HepG2 (cell line): ENCODE measurements around the gene LPIN3. TPM values are rescaled to one million over a fixed set of nuclear protein-coding genes. Genes with fewer than 3 reads are reported as not detected.
A peak's percentile ranks its signal among the peaks of the same experiment; 100 is the strongest.

Source experiments
- FIP1L1 ChIP-seq: fragments of 200-400 bp; formaldehyde crosslinking; IDR thresholded peaks from 2 replicates; pipeline ENCODE4 v1.6.1; 2018; ENCODE audit warnings: low read depth, mild to moderate bottlenecking, low read length, moderate library complexity, borderline replicate concordance; ENCODE audit not compliant: insufficient read depth
- GPN1 ChIP-seq: sonication (generic); formaldehyde crosslinking; IDR thresholded peaks from 2 replicates; pipeline ENCODE4 v1.5.1; 2020; ENCODE audit warnings: missing genetic modification reagents, borderline replicate concordance
- IKZF4 ChIP-seq: sonication (generic); formaldehyde crosslinking; IDR thresholded peaks from 2 replicates; pipeline ENCODE4 v1.5.1; 2020; ENCODE audit warnings: borderline replicate concordance, mild to moderate bottlenecking, low read depth, missing genetic modification reagents; ENCODE audit errors: not compliant biosample characterization
- MED1 ChIP-seq: sonication (generic); formaldehyde crosslinking; IDR thresholded peaks from 2 replicates; pipeline ENCODE4 v1.4.0; 2020; ENCODE audit warnings: missing genetic modification reagents
- MEIS2 ChIP-seq: sonication (generic); formaldehyde crosslinking; IDR thresholded peaks from 2 replicates; pipeline ENCODE4 v1.9.0; 2021; ENCODE audit warnings: mild to moderate bottlenecking, missing genetic modification reagents
- SATB2 ChIP-seq: sonication (generic); formaldehyde crosslinking; IDR thresholded peaks from 2 replicates; pipeline ENCODE4 v1.5.0; 2020; ENCODE audit warnings: missing genetic modification reagents
- SMAD3 ChIP-seq: sonication (generic); formaldehyde crosslinking; IDR thresholded peaks from 2 replicates; pipeline ENCODE4 v1.4.0; 2020; ENCODE audit warnings: missing genetic modification reagents
- TBP ChIP-seq: sonication (generic); formaldehyde crosslinking; IDR thresholded peaks from 2 replicates; pipeline ENCODE4 v1.5.0; 2020; ENCODE audit warnings: missing genetic modification reagents
- ZNF530 ChIP-seq: sonication (generic); formaldehyde crosslinking; IDR thresholded peaks from 2 replicates; pipeline ENCODE4 v1.5.0; 2020; ENCODE audit warnings: low read depth, mild to moderate bottlenecking, missing genetic modification reagents
- ZNF543 ChIP-seq: sonication (generic); formaldehyde crosslinking; IDR thresholded peaks from 2 replicates; pipeline ENCODE4 v1.4.0; 2020; ENCODE audit warnings: mild to moderate bottlenecking, missing genetic modification reagents
- ZNF558 ChIP-seq: sonication (generic); formaldehyde crosslinking; IDR thresholded peaks from 2 replicates; pipeline ENCODE4 v1.9.0; 2022; ENCODE audit warnings: mild to moderate bottlenecking, missing genetic modification reagents, borderline replicate concordance
- ZNF619 ChIP-seq: sonication (generic); formaldehyde crosslinking; IDR thresholded peaks from 2 replicates; pipeline ENCODE4 v1.4.0; 2020; ENCODE audit warnings: mild to moderate bottlenecking, missing genetic modification reagents
- ZNF83 ChIP-seq: sonication (generic); formaldehyde crosslinking; IDR thresholded peaks from 2 replicates; pipeline ENCODE4 v1.4.0; 2020; ENCODE audit warnings: missing genetic modification reagents, mild to moderate bottlenecking, borderline replicate concordance
- ZNF878 ChIP-seq: sonication (generic); formaldehyde crosslinking; IDR thresholded peaks from 2 replicates; pipeline ENCODE4 v1.8.1; 2023; ENCODE audit warnings: mild to moderate bottlenecking, missing genetic modification reagents, moderate library complexity
- ZSCAN20 ChIP-seq: sonication (generic); formaldehyde crosslinking; IDR thresholded peaks from 2 replicates; pipeline ENCODE4 v1.4.0; 2020; ENCODE audit warnings: missing genetic modification reagents, mild to moderate bottlenecking, borderline replicate concordance
- polyA plus RNA-seq, 8 experiments: library from polyadenylated mRNA; depleted of rRNA in 3 of 8; stranded (reverse) in 7 of 8; unstranded in 1 of 8; fragments of >200 nt; fragmentation: Illumina TruSeq in 4 of 8; extraction: Trizol in 4 of 8; gene quantifications; 2 replicates each; pipeline versions ENCODE4 v1.2.1 to v1.2.3, GENCODE V29; 2011 to 2016; ENCODE audit warnings: low read depth in 4 of 8, missing spikeins in 1 of 8, mixed read lengths in 1 of 8; ENCODE audit not compliant: insufficient read depth in 1 of 8
- total RNA-seq, 5 experiments: library from RNA; depleted of rRNA; stranded (reverse); fragments of >200 nt; fragmentation: Illumina TruSeq; extraction: Trizol; gene quantifications; 2 replicates each; pipeline ENCODE4 v1.2.3, GENCODE V29; 2016; ENCODE audit warnings: low read depth in 1 of 5
- TF ChIP-seq, protein P1 (sequence below): IDR thresholded peaks from 2 replicates; pipeline ENCODE4 v1.6.1; 2012; ENCODE audit warnings: low read length, improper control_type of control experiment
- TF ChIP-seq, protein P2 (sequence below): IDR thresholded peaks from 2 replicates; pipeline ENCODE4 v1.6.1; 2018; ENCODE audit warnings: missing genetic modification reagents
- TF ChIP-seq, protein P3 (sequence below): sonication (generic); formaldehyde crosslinking; IDR thresholded peaks from 2 replicates; pipeline ENCODE4 v1.4.0; 2020; ENCODE audit warnings: mild to moderate bottlenecking, missing genetic modification reagents
- TF ChIP-seq, protein P4 (sequence below): IDR thresholded peaks from 2 replicates; pipeline ENCODE4 v1.6.1; 2016; ENCODE audit warnings: missing genetic modification reagents, missing compliant biosample characterization
- TF ChIP-seq, protein P5 (sequence below): sonication (generic); formaldehyde crosslinking; IDR thresholded peaks from 2 replicates; pipeline ENCODE4 v1.4.0; 2020; ENCODE audit warnings: missing genetic modification reagents, borderline replicate concordance

LPIN3 gene
- total and polyA plus RNA-seq, 2 of the 13 experiments (the other 11 are each of a cell fraction or from before 2014, with no cell fraction given) = 14.2 to 28.6 TPM

DNA sequence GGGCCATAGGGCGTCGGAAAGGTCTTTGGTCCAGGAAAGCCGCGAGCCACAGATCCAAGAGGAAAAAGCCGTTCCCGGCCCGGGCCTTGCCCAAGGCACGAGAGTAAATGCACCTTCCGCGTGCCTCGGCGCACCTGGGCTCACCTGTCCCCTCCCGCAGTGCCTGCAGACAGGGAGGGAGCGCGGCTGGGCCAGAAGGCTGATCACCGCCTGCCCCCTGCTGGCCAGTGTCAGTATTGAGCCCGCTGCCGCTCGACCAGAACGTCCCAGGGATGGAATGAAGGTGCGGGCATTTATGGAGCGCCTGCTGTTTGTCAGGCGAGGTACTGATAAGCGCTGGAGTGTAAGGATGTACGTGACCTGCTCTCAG lies 679 bp upstream of the LPIN3 start (continued):
- TF ChIP-seq ZNF83 (CRISPR knock-in tag) (peak; percentile 83; the same call in 1 of the 2 replicates), ZNF558 (CRISPR knock-in tag) (no peak), SMAD3 (CRISPR knock-in tag) (peak; percentile 90; the same call in 1 of the 2 replicates), ZNF530 (CRISPR knock-in tag) (no peak), MED1 (CRISPR knock-in tag) (peak; percentile 64; the same call in 1 of the 2 replicates), ZNF878 (CRISPR knock-in tag) (no peak), TBP (CRISPR knock-in tag) (no peak), MEIS2 (CRISPR knock-in tag) (peak; percentile 59; the same call in 1 of the 2 replicates), IKZF4 (CRISPR knock-in tag) (no peak), FIP1L1 (0 out of 2 replicates have a peak, but pooled peaks have one; percentile 64), SATB2 (CRISPR knock-in tag) (no peak), ZSCAN20 (no peak), ZNF619 (CRISPR knock-in tag) (peak; percentile 97; the same call in 1 of the 2 replicates), ZNF543 (CRISPR knock-in tag) (no peak), GPN1 (CRISPR knock-in tag) (no peak)
- TF ChIP-seq, protein P1, sequence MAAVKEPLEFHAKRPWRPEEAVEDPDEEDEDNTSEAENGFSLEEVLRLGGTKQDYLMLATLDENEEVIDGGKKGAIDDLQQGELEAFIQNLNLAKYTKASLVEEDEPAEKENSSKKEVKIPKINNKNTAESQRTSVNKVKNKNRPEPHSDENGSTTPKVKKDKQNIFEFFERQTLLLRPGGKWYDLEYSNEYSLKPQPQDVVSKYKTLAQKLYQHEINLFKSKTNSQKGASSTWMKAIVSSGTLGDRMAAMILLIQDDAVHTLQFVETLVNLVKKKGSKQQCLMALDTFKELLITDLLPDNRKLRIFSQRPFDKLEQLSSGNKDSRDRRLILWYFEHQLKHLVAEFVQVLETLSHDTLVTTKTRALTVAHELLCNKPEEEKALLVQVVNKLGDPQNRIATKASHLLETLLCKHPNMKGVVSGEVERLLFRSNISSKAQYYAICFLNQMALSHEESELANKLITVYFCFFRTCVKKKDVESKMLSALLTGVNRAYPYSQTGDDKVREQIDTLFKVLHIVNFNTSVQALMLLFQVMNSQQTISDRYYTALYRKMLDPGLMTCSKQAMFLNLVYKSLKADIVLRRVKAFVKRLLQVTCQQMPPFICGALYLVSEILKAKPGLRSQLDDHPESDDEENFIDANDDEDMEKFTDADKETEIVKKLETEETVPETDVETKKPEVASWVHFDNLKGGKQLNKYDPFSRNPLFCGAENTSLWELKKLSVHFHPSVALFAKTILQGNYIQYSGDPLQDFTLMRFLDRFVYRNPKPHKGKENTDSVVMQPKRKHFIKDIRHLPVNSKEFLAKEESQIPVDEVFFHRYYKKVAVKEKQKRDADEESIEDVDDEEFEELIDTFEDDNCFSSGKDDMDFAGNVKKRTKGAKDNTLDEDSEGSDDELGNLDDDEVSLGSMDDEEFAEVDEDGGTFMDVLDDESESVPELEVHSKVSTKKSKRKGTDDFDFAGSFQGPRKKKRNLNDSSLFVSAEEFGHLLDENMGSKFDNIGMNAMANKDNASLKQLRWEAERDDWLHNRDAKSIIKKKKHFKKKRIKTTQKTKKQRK = no peak
- TF ChIP-seq, protein P2, sequence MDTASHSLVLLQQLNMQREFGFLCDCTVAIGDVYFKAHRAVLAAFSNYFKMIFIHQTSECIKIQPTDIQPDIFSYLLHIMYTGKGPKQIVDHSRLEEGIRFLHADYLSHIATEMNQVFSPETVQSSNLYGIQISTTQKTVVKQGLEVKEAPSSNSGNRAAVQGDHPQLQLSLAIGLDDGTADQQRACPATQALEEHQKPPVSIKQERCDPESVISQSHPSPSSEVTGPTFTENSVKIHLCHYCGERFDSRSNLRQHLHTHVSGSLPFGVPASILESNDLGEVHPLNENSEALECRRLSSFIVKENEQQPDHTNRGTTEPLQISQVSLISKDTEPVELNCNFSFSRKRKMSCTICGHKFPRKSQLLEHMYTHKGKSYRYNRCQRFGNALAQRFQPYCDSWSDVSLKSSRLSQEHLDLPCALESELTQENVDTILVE (CRISPR knock-in tag) = peak; percentile 73; the same call in 1 of the 2 replicates
- TF ChIP-seq, protein P3, sequence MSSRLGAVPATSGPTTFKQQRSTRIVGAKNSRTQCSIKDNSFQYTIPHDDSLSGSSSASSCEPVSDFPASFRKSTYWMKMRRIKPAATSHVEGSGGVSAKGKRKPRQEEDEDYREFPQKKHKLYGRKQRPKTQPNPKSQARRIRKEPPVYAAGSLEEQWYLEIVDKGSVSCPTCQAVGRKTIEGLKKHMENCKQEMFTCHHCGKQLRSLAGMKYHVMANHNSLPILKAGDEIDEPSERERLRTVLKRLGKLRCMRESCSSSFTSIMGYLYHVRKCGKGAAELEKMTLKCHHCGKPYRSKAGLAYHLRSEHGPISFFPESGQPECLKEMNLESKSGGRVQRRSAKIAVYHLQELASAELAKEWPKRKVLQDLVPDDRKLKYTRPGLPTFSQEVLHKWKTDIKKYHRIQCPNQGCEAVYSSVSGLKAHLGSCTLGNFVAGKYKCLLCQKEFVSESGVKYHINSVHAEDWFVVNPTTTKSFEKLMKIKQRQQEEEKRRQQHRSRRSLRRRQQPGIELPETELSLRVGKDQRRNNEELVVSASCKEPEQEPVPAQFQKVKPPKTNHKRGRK (CRISPR knock-in tag) = peak; percentile 80; the same call in 1 of the 2 replicates
- TF ChIP-seq, protein P4, sequence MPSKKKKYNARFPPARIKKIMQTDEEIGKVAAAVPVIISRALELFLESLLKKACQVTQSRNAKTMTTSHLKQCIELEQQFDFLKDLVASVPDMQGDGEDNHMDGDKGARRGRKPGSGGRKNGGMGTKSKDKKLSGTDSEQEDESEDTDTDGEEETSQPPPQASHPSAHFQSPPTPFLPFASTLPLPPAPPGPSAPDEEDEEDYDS (CRISPR knock-in tag) = no peak
- TF ChIP-seq, protein P5, sequence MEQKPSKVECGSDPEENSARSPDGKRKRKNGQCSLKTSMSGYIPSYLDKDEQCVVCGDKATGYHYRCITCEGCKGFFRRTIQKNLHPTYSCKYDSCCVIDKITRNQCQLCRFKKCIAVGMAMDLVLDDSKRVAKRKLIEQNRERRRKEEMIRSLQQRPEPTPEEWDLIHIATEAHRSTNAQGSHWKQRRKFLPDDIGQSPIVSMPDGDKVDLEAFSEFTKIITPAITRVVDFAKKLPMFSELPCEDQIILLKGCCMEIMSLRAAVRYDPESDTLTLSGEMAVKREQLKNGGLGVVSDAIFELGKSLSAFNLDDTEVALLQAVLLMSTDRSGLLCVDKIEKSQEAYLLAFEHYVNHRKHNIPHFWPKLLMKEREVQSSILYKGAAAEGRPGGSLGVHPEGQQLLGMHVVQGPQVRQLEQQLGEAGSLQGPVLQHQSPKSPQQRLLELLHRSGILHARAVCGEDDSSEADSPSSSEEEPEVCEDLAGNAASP (CRISPR knock-in tag) = 0 out of 2 replicates have a peak, but pooled peaks have one; percentile 76
